Skeletal muscle cell (primary cell): ENCODE results near the gene CCT7.

Source experiments
- DNase-seq: peaks from one replicate; pipeline ENCODE4 v3.0.0-alpha.2; 2010; ENCODE audit warnings: low read depth
- H3K4me3 ChIP-seq: 2 replicates; pipeline ENCODE4 v1.5.1; 2011; ENCODE audit warnings: low read depth, mild to moderate bottlenecking, control low read depth, low read length, moderate library complexity

CCT7 gene

GRCh38 chr2:73265298-73266060, 31.4 kb downstream of the CCT7 start:
- no peak for DNase-seq
- no peak overlapping the region for H3K4me3 ChIP-seq

- no peak overlapping the region for H3K4me3 ChIP-seq
Observed at GRCh38 chr2:73266061-73266901, 32.2 kb downstream of the CCT7 start.

DNA sequence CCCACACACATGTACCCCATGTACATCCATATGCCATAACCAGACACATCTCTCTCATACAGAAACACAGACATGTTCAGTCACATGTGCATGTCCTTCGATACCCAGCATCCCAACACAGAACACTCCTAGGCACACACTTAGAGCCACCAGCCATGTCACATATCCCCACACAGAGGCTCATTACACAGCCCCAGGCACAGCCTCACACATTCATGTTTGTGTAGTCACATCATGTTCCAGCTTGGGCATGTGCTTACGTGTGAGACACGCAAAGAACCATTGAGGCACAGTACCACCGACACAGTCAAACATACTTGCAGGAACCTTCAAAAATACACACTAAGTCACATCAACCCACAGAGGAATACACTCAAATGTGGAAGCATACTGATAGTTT, 32.9 kb downstream of the CCT7 start:
- no peak for DNase-seq
- no peak overlapping the region for H3K4me3 ChIP-seq

More at GRCh38 chr2:73266061-73266901, 32.2 kb downstream of the CCT7 start:
- peak; percentile 17 for DNase-seq

- DNase-seq: no peak
- H3K4me3 ChIP-seq: peak overlapping the region; percentile 18
Observed at GRCh38 chr2:73268366-73268829, 34.3 kb downstream of the CCT7 start.

DNA sequence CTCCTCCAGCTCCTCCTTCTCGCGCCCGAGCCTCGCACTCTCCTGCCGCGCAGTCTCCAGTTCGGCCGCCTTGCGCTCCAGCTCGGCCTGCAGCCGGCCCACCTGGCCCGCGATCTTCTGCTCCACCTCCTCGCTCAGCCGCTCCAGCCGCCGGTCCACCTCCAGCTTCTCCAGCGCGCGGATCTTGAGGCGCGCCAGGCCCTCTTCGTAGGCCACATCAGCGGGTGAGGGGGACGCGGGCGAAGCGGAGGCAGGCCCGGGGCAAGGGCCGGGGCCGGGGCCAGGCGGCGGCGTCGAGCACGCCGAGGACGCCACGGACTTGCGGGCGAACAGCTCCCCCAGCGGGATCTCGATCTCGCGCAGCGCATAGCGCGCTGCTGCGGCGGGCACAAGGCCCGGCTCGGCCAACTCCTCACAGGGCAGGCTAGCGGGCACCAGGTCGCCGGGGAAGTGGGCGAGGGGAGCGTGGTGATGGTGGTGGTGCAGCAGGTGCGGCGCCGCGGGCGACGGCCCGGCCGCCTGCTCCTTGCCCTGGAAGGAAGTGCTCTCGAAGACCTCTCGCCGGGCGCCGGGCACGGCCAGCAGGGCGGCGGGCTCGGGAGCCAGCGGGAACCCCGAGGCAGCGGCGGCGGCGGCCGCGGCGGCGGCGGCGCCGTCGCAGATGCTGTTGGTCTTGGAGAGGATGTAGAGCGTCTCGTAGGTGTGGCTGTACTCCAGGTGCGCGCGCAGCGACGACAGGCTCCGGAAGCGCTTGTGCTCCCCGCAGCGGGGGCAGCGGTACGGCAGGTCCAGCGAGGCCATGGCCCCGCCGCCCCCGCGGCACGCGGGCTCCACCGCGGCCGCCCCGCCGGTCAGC, 35.0 kb downstream of the CCT7 start:
- no peak for DNase-seq
- H3K4me3 ChIP-seq: peak overlapping the region; percentile 18

GRCh38 chr2:73269686-73270465, 35.8 kb downstream of the CCT7 start:
- H3K4me3 ChIP-seq: no peak overlapping the region
- DNase-seq: no peak

DNA sequence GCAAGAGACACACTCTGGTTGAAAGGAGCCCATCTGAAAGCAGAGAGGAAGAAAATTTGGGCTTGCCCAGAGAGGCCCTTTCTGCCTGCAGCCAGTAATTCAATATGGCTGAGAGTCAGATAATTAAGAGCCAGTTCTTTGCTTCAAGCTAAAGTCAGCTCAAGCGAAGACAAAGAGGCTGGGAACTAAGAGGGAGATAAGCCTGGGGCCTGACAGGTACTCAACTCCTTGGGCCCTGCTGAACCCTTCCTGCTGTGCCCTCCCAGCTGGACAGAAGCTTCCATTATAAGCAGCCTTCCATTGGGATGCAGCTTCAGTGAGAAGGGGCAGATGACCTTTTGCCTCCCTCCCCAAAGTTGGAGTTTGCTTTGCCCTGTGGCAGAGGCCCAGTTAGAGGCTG, 38.2 kb downstream of the CCT7 start:
- H3K4me3 ChIP-seq: no peak overlapping the region
- DNase-seq: no peak

DNA sequence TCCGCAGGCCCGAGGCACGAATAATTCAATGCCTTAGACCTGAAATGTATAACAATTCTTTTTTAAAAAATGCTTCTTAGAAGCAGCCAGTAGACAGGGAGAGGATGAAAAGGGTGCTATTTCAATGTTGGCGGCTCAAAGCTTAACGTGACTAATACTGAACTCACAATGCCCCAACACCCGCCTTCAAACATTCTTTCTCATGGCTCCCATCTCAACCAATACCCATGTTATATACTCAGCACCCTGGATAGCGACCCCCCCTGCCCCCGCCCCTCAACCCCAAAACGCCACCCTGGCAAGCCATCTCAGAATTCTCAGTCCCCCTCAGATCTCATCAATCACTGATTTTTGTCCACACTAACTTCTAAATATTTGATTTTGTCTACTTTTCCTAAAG, 45.7 kb downstream of the CCT7 start:
- H3K4me3 ChIP-seq: no peak overlapping the region
- no peak for DNase-seq

DNA sequence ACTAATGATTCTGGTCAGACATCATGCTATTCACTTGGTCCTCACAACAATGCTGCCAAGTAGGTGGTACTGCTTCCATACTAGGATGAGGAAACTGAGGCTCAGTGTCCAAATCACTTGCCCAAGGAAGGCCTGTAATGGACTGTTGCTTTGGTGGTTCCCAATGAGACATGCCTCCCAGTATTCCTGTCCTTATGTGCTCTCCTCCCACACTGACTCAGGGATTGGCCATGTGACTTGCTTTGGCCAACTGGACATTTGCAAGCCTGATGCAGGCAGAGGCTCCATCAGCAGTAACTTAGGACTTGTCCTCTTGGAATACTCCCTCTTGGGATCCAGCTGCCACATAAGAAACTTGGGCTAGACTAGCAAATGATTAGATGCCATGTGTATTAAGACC, 47.1 kb downstream of the CCT7 start:
- DNase-seq: no peak
- H3K4me3 ChIP-seq: no peak overlapping the region

DNA sequence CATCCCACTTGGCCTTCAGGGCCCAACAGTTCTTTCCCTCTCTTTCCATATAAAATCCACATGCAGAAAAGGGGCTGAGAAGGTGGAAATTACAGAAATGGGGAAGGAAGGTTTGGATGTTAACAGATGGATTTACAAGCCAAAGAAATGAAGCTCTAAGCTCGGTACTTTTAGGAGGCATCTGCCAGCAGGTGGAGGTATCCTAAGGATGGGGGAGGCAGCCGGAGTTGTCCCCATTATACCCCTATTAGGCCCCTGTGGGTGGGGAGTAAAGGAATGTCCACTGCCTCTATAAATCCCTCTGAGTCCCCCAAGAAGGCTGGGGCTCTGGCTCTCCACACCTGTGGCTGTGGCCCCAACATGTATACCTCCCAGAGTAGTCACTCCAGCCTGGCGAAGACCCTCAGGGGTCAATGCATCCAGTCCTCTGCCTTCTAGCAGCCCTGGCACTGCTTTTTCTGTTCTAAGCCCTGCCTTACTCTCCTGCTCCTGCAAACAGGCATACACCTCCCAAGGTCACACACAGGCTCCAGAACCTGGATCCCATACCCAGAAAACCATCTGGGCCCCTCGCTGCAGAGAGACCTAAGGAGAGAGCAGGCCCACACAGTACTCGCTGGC, 48.9 kb downstream of the CCT7 start:
- H3K4me3 ChIP-seq: peak overlapping the region; percentile 70
- no peak for DNase-seq

- H3K4me3 ChIP-seq: peak overlapping the region; percentile 70
- DNase-seq: no peak
Observed at GRCh38 chr2:73283545-73284295, 49.6 kb downstream of the CCT7 start.

DNA sequence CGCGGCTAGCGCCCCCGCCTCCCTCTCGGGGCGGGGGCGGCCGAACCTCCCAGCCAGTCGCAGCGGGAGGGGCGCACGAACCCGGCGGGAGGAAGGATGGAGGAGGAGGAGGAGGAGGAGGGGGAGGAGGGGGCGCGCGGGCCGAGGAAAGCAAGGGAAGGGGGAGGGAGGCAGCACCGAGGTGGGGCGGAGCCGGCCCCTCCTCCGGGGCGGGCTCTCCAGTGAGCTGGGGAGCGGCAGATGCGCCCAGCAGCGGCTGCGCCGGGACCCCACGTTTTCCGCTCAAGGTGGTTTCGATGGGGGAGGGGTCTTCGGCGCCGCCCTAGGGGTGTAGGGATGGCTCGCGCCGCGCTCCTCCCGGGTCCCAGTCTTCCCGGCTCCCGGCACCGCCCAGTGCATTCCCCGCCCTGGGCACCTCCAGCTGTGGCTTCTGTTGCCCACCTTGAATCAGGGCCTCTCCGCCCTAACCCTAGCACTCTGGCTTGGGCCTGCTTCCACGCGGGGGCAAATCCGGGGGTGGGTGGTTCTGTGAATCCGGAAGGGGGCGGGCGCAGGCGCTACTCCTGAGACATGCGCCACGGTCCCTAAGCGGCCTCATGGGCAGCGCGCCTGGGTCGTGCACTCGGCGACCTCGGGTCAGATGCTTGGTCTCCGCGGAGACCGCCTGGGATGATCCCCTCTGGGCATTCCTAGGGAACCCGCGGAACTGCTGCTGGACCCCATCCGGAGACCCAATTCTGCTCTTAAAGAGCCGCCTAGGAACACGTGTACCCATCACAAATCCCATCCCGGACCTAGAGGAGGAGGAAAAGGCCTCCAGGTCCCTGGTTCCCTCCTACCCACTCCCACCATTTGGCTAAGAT, 50.4 kb downstream of the CCT7 start, which contains the start of gene FBXO41:
TSS of gene FBXO41 (minus strand) at position 183 of the 863 bp plus-strand sequence. CDS start 14,848 bp downstream, outside the sequence.
- no peak for DNase-seq

GRCh38 chr2:73285159-73285739, 51.1 kb downstream of the CCT7 start:
- no peak overlapping the region for H3K4me3 ChIP-seq
- no peak for DNase-seq

More for the DNA sequence above, 50.4 kb downstream of the CCT7 start, which contains the start of gene FBXO41:
- peak within 1 kb of the TSS; percentile 70 for H3K4me3 ChIP-seq

DNA sequence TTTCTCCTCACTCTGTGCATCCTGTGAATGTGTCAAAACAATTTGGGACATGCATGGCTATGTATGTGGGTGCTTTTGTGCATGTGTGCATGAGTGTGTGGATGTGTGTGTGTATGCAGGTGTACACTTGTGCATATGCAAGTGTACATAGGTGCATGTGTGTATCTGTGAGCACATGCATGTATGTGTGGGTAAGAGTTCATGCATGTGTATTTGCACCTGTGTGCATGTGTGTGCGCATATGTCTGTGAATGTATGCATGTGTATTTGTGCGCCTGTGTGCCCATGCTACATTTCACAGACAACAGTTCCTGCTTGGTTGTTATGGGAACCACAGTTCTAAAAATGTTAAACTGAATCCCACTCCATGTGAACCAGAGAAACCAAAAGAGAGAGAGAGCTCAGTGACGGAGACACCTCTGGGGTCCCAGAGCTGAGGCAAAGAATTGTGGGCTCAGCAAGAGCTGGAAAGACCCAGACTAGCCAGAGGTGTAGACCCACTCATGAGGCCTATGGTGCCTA, 52.1 kb downstream of the CCT7 start:
- no peak overlapping the region for H3K4me3 ChIP-seq
- DNase-seq: no peak

DNA sequence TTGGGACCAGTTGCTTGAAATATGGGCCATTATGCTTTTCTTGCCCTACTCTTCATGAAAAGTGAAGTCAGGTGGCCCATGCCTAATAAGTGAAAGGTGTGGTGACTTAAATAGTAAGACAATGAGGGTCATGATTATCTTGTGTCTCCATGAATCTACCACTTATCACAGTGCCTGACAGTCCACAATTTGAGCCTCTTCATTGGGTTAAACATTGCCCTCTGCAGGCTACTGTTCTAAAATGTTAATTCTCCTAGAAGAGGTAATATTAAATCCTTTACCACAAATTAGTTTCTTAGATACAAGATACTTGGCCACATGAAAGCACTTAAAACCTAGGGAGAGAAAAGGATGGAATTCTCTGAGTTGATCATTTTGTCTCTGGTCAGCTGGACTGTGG, 55.2 kb downstream of the CCT7 start:
- no peak for DNase-seq
- no peak overlapping the region for H3K4me3 ChIP-seq
